K562 (cell line): ENCODE results near the gene INCA1. TPM values are rescaled to one million over a fixed set of nuclear protein-coding genes. Genes with fewer than 3 reads are reported as not detected.

Experiments used
- ELF4 ChIP-seq: fragments of 450-650 bp; formaldehyde crosslinking; IDR thresholded peaks from 2 replicates; pipeline ENCODE4 v1.4.0; 2022; ENCODE audit warnings: missing genetic modification characterization
- FOXM1 ChIP-seq, 2 experiments: fragments of 450-650 bp in 1 of 2; sonication (generic) in 1 of 2; formaldehyde crosslinking in 1 of 2; IDR thresholded peaks; 2 replicates each; pipeline versions ENCODE4 v1.6.1 to v1.9.0; 2017 to 2022; ENCODE audit warnings: low read depth in 2 of 2, mild to moderate bottlenecking in 2 of 2, missing genetic modification reagents in 1 of 2, moderate library complexity in 1 of 2
- HNRNPL ChIP-seq: fragments of 200-400 bp; formaldehyde crosslinking; IDR thresholded peaks from 2 replicates; pipeline ENCODE4 v1.6.1; 2017; ENCODE audit warnings: low read depth, mild to moderate bottlenecking, low read length
- MEIS2 ChIP-seq: fragments of 450-650 bp; IDR thresholded peaks from 2 replicates; pipeline ENCODE4 v1.6.1; 2014; ENCODE audit warnings: mild to moderate bottlenecking; ENCODE audit not compliant: partially characterized antibody
- NFRKB ChIP-seq: fragments of 450-650 bp; IDR thresholded peaks from 2 replicates; pipeline ENCODE4 v1.6.1; 2016; ENCODE audit warnings: low read depth
- NFXL1 ChIP-seq: fragments of 450-650 bp; formaldehyde crosslinking; IDR thresholded peaks from 2 replicates; pipeline ENCODE4 v1.4.0; 2021; ENCODE audit warnings: mild to moderate bottlenecking
- PCBP2 ChIP-seq: fragments of 200-400 bp; formaldehyde crosslinking; IDR thresholded peaks from 2 replicates; pipeline ENCODE4 v1.6.1; 2018; ENCODE audit warnings: low read length, low read depth, mild to moderate bottlenecking, moderate library complexity; ENCODE audit not compliant: poor library complexity, severe bottlenecking
- RBFOX2 ChIP-seq: fragments of 200-400 bp; formaldehyde crosslinking; IDR thresholded peaks from 2 replicates; pipeline ENCODE4 v1.6.1; 2017; ENCODE audit warnings: low read depth, mild to moderate bottlenecking, low read length, moderate library complexity
- THRB ChIP-seq: fragments of 450-650 bp; formaldehyde crosslinking; conservative IDR thresholded peaks from 2 replicates; pipeline ENCODE4 v1.4.0; 2022; ENCODE audit warnings: mild to moderate bottlenecking, missing genetic modification characterization
- ZNF449 ChIP-seq: fragments of 250-450 bp; sonication (Bioruptor Pico); IDR thresholded peaks from 2 replicates; pipeline ENCODE4 v1.8.0; 2022; ENCODE audit warnings: moderate library complexity, mild to moderate bottlenecking, inconsistent platforms
- polyA plus RNA-seq, 8 experiments: library from polyadenylated mRNA; depleted of rRNA in 4 of 8; stranded (reverse) in 5 of 8; unstranded in 3 of 8; fragments of >200 nt; fragmentation: Nextera tagmentation in 2 of 8; fragmentation: Illumina TruSeq in 1 of 8; extraction: Ambion mirVana in 2 of 8; extraction: Trizol in 1 of 8; gene quantifications; 2 replicates each; pipeline versions ENCODE4 v1.2.1 to v1.2.3, GENCODE V29; 2011 to 2014; ENCODE audit warnings: inconsistent platforms in 1 of 8, missing spikeins in 1 of 8
- total RNA-seq, 7 experiments: library from RNA; depleted of rRNA in 6 of 7; stranded (reverse); fragments of >200 nt in 6 of 7; fragmentation: Illumina TruSeq in 2 of 7; extraction: Trizol in 2 of 7; gene quantifications; 2 replicates each; pipeline versions ENCODE4 v1.2.1 to v1.2.3, GENCODE V29; 2011 to 2021; ENCODE audit warnings: low replicate concordance in 1 of 7
- TF ChIP-seq, protein P1 (sequence below): fragments of 450-650 bp; IDR thresholded peaks from 2 replicates; pipeline ENCODE4 v1.7.0; 2016; ENCODE audit warnings: borderline replicate concordance
- TF ChIP-seq, protein P2 (sequence below): fragments of 450-650 bp; formaldehyde crosslinking; IDR thresholded peaks from 2 replicates; pipeline ENCODE4 v1.4.0; 2022; ENCODE audit warnings: missing genetic modification characterization

The INCA1 gene
- total and polyA plus RNA-seq, 9 of the 15 experiments (the other 6 are each of a cell fraction or from before 2014, with no cell fraction given), result 0.08 to 0.50 (median 0.13) TPM; not detected in 4

- TF ChIP-seq, protein P1, sequence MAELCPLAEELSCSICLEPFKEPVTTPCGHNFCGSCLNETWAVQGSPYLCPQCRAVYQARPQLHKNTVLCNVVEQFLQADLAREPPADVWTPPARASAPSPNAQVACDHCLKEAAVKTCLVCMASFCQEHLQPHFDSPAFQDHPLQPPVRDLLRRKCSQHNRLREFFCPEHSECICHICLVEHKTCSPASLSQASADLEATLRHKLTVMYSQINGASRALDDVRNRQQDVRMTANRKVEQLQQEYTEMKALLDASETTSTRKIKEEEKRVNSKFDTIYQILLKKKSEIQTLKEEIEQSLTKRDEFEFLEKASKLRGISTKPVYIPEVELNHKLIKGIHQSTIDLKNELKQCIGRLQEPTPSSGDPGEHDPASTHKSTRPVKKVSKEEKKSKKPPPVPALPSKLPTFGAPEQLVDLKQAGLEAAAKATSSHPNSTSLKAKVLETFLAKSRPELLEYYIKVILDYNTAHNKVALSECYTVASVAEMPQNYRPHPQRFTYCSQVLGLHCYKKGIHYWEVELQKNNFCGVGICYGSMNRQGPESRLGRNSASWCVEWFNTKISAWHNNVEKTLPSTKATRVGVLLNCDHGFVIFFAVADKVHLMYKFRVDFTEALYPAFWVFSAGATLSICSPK, result no peak
- TF ChIP-seq NFRKB, result no peak
- TF ChIP-seq MEIS2, result no peak
- peak; percentile 43; the same call in 1 of the 2 replicates for TF ChIP-seq ELF4 (CRISPR knock-in tag)
- peak; percentile 89; the same call in 1 of the 2 replicates for TF ChIP-seq THRB (CRISPR knock-in tag)
- peak; percentile 60 for TF ChIP-seq RBFOX2
- no peak for TF ChIP-seq FOXM1 (IDR thresholded peaks at IDR 0.05; ENCODE audit: low read depth)
- no peak for TF ChIP-seq FOXM1 (CRISPR knock-in tag; IDR thresholded peaks at IDR 0.05; ENCODE audit: low read depth)
- TF ChIP-seq ZNF449 (CRISPR knock-in tag), result no peak
- 0 out of 2 replicates have a peak, but pooled peaks have one; percentile 41 for TF ChIP-seq HNRNPL
- TF ChIP-seq, protein P2, sequence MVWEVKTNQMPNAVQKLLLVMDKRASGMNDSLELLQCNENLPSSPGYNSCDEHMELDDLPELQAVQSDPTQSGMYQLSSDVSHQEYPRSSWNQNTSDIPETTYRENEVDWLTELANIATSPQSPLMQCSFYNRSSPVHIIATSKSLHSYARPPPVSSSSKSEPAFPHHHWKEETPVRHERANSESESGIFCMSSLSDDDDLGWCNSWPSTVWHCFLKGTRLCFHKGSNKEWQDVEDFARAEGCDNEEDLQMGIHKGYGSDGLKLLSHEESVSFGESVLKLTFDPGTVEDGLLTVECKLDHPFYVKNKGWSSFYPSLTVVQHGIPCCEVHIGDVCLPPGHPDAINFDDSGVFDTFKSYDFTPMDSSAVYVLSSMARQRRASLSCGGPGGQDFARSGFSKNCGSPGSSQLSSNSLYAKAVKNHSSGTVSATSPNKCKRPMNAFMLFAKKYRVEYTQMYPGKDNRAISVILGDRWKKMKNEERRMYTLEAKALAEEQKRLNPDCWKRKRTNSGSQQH (CRISPR knock-in tag), result peak; percentile 65; the same call in 1 of the 2 replicates
- 0 out of 2 replicates have a peak, but pooled peaks have one; percentile 33 for TF ChIP-seq NFXL1 (CRISPR knock-in tag)
- TF ChIP-seq PCBP2, result no peak
These were observed 53.2 kb downstream of the INCA1 start (continued) for GRCh38 chr17:4944163-4944553.
